Measurements from ENCODE around the gene BID. TPM values are rescaled to one million over a fixed set of nuclear protein-coding genes. Genes with fewer than 3 reads are reported as not detected.

BID gene
- total RNA-seq, 1 donor from 2014 or later: 16.6 TPM

- peaks cover 2% of the 10 kb centered on the region for H3K27me3 Mint-ChIP-seq (ENCODE audit: insufficient read depth, low read depth)
- no peaks in the 10 kb centered on the region for H3K27me3 ChIP-seq
- peak overlapping the region; percentile 0 for H3K9ac ChIP-seq
- H4K20me1 ChIP-seq (ENCODE audit: low read depth): no peaks in the 10 kb centered on the region
- peaks cover 14% of the 10 kb centered on the region for H3K36me3 Mint-ChIP-seq
- peak overlapping the region; percentile 12 for H3K27ac Mint-ChIP-seq
- TF ChIP-seq EZH2 (IDR thresholded peaks at IDR 0.05): no peak
- no peak for TF ChIP-seq EZH2phosphoT487 (IDR thresholded peaks at IDR 0.05)
- no peak for TF ChIP-seq CTCF (IDR thresholded peaks at IDR 0.05)
- H3K79me2 ChIP-seq (ENCODE audit: low read depth): no peaks in the 10 kb centered on the region
- H3K27ac ChIP-seq: no peak overlapping the region
- no peak for DNase-seq (ENCODE audit: low spot score)
- H2AFZ ChIP-seq (replicated peaks): no peak overlapping the region
- H3F3A ChIP-seq (ENCODE audit: low read depth): no peaks in the 10 kb centered on the region
- H3K9me3 Mint-ChIP-seq: no peaks in the 10 kb centered on the region
- H3K4me3 ChIP-seq: no peak overlapping the region
- no peak overlapping the region for H3K4me2 ChIP-seq
- H3K4me1 ChIP-seq: no peaks in the 10 kb centered on the region
- peaks cover 6% of the 10 kb centered on the region for H3K4me1 Mint-ChIP-seq
- no peaks in the 10 kb centered on the region for H3K9me3 ChIP-seq (ENCODE audit: low read depth)
- no peaks in the 10 kb centered on the region for H3K36me3 ChIP-seq
- H3K4me3 Mint-ChIP-seq: no peak overlapping the region
Observed at GRCh38 chr22:17705951-17706900, 68.0 kb downstream of the BID start.

- Mint-ChIP-seq H3K4me1 (peaks cover 6% of the 10 kb centered on the region), H3K27ac (no peak overlapping the region), H3K36me3 (peaks cover 14% of the 10 kb centered on the region), H3K4me3 (no peak overlapping the region), H3K9me3 (no peaks in the 10 kb centered on the region), H3K27me3 (ENCODE audit: insufficient read depth, low read depth) (peaks cover 2% of the 10 kb centered on the region)
- Histone ChIP-seq H3K4me1 (no peaks in the 10 kb centered on the region), H3F3A (ENCODE audit: low read depth) (no peaks in the 10 kb centered on the region), H3K27ac (no peak overlapping the region), H3K4me2 (no peak overlapping the region), H4K20me1 (ENCODE audit: low read depth) (no peaks in the 10 kb centered on the region), H3K9me3 (ENCODE audit: low read depth) (no peaks in the 10 kb centered on the region), H3K27me3 (no peaks in the 10 kb centered on the region), H3K4me3 (no peak overlapping the region), H3K9ac (no peak overlapping the region), H3K79me2 (ENCODE audit: low read depth) (no peaks in the 10 kb centered on the region), H2AFZ (replicated peaks) (no peak overlapping the region), H3K36me3 (no peaks in the 10 kb centered on the region)
- TF ChIP-seq EZH2phosphoT487 (IDR thresholded peaks at IDR 0.05) (no peak), EZH2 (IDR thresholded peaks at IDR 0.05) (no peak)
- DNase-seq (ENCODE audit: low spot score): no peak
Observed at GRCh38 chr22:17705546-17705945, 68.7 kb downstream of the BID start.

- TF ChIP-seq EZH2 (IDR thresholded peaks at IDR 0.05): no peak
- no peak for TF ChIP-seq EZH2phosphoT487 (IDR thresholded peaks at IDR 0.05)
- no peak for TF ChIP-seq CTCF (IDR thresholded peaks at IDR 0.05)
- Mint-ChIP-seq H3K36me3 (peaks cover 12% of the 10 kb centered on the region), H3K4me3 (no peak overlapping the region), H3K27ac (no peak overlapping the region), H3K9me3 (no peaks in the 10 kb centered on the region), H3K4me1 (peaks cover 11% of the 10 kb centered on the region), H3K27me3 (ENCODE audit: insufficient read depth, low read depth) (peaks cover 2% of the 10 kb centered on the region)
- Histone ChIP-seq H3K4me3 (no peak overlapping the region), H3K4me1 (no peaks in the 10 kb centered on the region), H3F3A (ENCODE audit: low read depth) (no peaks in the 10 kb centered on the region), H3K9ac (no peak overlapping the region), H3K9me3 (ENCODE audit: low read depth) (no peaks in the 10 kb centered on the region), H4K20me1 (ENCODE audit: low read depth) (no peaks in the 10 kb centered on the region), H3K36me3 (no peaks in the 10 kb centered on the region), H3K27ac (no peak overlapping the region), H3K4me2 (no peak overlapping the region), H3K79me2 (ENCODE audit: low read depth) (no peaks in the 10 kb centered on the region), H2AFZ (replicated peaks) (no peak overlapping the region), H3K27me3 (no peaks in the 10 kb centered on the region)
- no peak for DNase-seq (ENCODE audit: low spot score)
Observed at GRCh38 chr22:17703811-17704210, 70.5 kb downstream of the BID start.

- no peaks in the 10 kb centered on the region for H3K9me3 ChIP-seq (ENCODE audit: low read depth)
- H3K36me3 Mint-ChIP-seq: peaks cover 4% of the 10 kb centered on the region
- H3K4me1 ChIP-seq: no peaks in the 10 kb centered on the region
- H3K4me3 Mint-ChIP-seq: no peak overlapping the region
- TF ChIP-seq CTCF (IDR thresholded peaks at IDR 0.05): no peak
- no peak for TF ChIP-seq EZH2 (IDR thresholded peaks at IDR 0.05)
- TF ChIP-seq EZH2phosphoT487 (IDR thresholded peaks at IDR 0.05): no peak
- H3K9ac ChIP-seq: no peak overlapping the region
- H3K4me3 ChIP-seq: no peak overlapping the region
- H3K27ac ChIP-seq: no peak overlapping the region
- no peak overlapping the region for H2AFZ ChIP-seq (replicated peaks)
- H3K27ac Mint-ChIP-seq: no peak overlapping the region
- peaks cover 2% of the 10 kb centered on the region for H3K27me3 Mint-ChIP-seq (ENCODE audit: insufficient read depth, low read depth)
- no peaks in the 10 kb centered on the region for H3K36me3 ChIP-seq
- H3K27me3 ChIP-seq: no peaks in the 10 kb centered on the region
- H3F3A ChIP-seq (ENCODE audit: low read depth): no peaks in the 10 kb centered on the region
- H4K20me1 ChIP-seq (ENCODE audit: low read depth): no peaks in the 10 kb centered on the region
- no peaks in the 10 kb centered on the region for H3K79me2 ChIP-seq (ENCODE audit: low read depth)
- no peak for DNase-seq (ENCODE audit: low spot score)
- H3K9me3 Mint-ChIP-seq: no peaks in the 10 kb centered on the region
- H3K4me2 ChIP-seq: no peak overlapping the region
- H3K4me1 Mint-ChIP-seq: peaks cover 5% of the 10 kb centered on the region
Observed at GRCh38 chr22:17700778-17701177, 73.5 kb downstream of the BID start.

All from neural progenitor cell (in vitro differentiated cells).